ENCODE measurements around the gene UBL3.

The UBL3 gene

DNA sequence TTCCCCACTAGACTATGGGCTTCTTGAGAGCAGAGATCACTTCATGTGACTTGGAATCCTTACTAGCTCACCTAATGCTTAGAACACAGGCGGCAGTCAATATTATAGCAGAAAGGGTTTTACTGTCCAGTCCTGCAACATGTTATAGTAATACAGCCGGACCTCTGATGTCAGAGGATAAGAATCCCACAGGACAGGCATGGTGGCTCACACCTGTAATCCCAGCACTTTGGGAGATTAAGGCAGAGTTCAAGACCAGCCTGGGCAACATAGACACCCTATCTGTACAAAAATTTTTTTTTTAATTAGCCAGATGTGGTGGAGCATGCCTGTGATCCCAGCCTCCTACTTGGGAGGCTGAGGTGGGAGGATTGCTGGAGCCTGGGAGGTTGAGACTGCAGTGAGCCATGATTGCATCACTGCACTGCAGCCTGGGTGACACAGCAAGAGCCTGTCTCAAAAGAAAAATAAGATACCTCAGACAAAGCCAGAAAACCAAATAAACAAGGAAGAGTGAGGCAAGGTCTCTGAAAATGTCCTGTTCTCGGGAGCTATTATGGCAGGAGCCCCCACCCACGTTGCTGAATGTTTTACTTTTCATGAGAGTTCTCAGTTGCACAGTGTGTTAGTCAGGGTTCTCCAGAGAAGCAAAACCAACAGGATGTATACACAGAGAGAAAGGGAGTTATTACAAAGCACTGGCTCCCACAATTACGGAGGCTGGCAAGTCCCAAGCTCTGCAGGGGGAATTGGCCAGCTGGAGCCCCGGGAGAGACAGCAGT is 100.8 kb downstream of the UBL3 start:
- TF ChIP-seq, protein P1, sequence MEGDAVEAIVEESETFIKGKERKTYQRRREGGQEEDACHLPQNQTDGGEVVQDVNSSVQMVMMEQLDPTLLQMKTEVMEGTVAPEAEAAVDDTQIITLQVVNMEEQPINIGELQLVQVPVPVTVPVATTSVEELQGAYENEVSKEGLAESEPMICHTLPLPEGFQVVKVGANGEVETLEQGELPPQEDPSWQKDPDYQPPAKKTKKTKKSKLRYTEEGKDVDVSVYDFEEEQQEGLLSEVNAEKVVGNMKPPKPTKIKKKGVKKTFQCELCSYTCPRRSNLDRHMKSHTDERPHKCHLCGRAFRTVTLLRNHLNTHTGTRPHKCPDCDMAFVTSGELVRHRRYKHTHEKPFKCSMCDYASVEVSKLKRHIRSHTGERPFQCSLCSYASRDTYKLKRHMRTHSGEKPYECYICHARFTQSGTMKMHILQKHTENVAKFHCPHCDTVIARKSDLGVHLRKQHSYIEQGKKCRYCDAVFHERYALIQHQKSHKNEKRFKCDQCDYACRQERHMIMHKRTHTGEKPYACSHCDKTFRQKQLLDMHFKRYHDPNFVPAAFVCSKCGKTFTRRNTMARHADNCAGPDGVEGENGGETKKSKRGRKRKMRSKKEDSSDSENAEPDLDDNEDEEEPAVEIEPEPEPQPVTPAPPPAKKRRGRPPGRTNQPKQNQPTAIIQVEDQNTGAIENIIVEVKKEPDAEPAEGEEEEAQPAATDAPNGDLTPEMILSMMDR (IDR thresholded peaks at IDR 0.05; ENCODE audit: low read depth, low read length) = no peak
- DNase-seq (ENCODE audit: low read depth in 2 of 2) = peak in 1 of 2 donors; percentile 58
- no peak overlapping the region for H3K4me3 ChIP-seq (replicated peaks in 1 of 2; ENCODE audit: low read depth in 2 of 2, low read length in 2 of 2)

GRCh38 chr13:29748097-29748496 is 102.3 kb downstream of the UBL3 start:
- TF ChIP-seq, protein P1 (IDR thresholded peaks at IDR 0.05; ENCODE audit: low read depth, low read length) = no peak
- H3K4me3 ChIP-seq (replicated peaks in 1 of 2; ENCODE audit: low read depth in 2 of 2, low read length in 2 of 2) = no peak overlapping the region
- DNase-seq (ENCODE audit: low read depth in 2 of 2) = no peak

- DNase-seq (ENCODE audit: low read depth in 2 of 2) = no peak
- TF ChIP-seq, protein P1 (IDR thresholded peaks at IDR 0.05; ENCODE audit: low read depth, low read length) = no peak
- no peak overlapping the region for H3K4me3 ChIP-seq (replicated peaks in 1 of 2; ENCODE audit: low read depth in 2 of 2, low read length in 2 of 2)
Observed at GRCh38 chr13:29746148-29746677, 104.2 kb downstream of the UBL3 start.

GRCh38 chr13:29745704-29746103 is 104.7 kb downstream of the UBL3 start:
- no peak overlapping the region for H3K4me3 ChIP-seq (replicated peaks in 1 of 2; ENCODE audit: low read depth in 2 of 2, low read length in 2 of 2)
- no peak for DNase-seq (ENCODE audit: low read depth in 2 of 2)
- TF ChIP-seq, protein P1 (IDR thresholded peaks at IDR 0.05; ENCODE audit: low read depth, low read length) = no peak

DNA sequence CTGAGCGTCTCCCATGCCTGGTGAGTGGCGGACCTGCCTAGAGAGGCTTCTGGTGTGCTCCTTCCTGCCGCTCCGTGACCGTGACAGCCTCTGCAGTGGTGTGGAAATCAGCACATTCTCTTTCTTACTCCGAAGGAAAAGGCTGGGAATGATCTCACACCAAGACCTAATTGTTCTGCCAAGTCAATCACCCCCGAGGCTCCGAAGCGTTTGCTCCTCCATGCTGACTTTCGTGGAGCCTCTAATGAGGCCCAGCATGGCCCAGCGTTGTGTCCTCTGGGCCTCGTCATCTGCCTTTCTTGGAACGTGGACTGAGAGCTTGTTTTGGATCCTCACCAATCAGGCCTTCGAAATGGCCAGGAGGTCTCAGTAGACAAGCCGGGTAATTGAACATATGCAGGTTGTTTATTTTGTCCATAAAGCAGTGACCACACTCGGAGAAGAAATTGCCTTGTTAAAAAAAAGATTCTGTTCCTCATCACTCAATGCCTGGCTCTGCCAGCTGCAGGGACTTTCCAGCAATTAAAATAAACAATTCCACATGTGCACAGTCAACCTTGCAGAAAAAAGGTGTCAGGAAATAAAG is 107.1 kb downstream of the UBL3 start:
- TF ChIP-seq, protein P1 (IDR thresholded peaks at IDR 0.05; ENCODE audit: low read depth, low read length) = no peak
- peak in 1 of 2 donors; percentile 21 for DNase-seq (ENCODE audit: low read depth in 2 of 2)
- H3K4me3 ChIP-seq (replicated peaks in 1 of 2; ENCODE audit: low read depth in 2 of 2, low read length in 2 of 2) = no peak overlapping the region

DNA sequence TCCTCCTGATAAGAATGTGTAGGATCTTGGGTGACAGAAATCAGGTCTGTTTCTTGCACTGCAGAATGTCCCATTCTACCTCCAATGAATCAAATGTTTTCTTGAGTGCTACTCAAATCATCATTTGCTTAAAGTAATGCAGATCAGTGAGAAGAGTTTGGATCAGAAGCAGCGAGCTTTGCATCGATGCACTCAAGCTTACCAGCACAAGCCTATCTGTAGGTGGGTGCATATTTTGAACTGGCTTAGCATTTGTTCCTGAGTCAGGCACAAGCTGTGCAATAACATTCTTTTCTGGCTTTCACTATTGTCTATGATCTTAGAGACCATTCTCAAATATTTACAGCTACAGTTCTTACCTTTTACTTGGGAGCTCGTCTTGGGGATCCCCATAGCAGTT is 109.5 kb downstream of the UBL3 start:
- H3K4me3 ChIP-seq (replicated peaks in 1 of 2; ENCODE audit: low read depth in 2 of 2, low read length in 2 of 2) = no peak overlapping the region
- TF ChIP-seq, protein P1 (IDR thresholded peaks at IDR 0.05; ENCODE audit: low read depth, low read length) = no peak
- DNase-seq (ENCODE audit: low read depth in 2 of 2) = no peak
